ENCODE measurements around the gene PXN. TPM values are rescaled to one million over a fixed set of nuclear protein-coding genes. Genes with fewer than 3 reads are reported as not detected.

Gene PXN
- total and polyA plus RNA-seq, 7 donors = 64.7 to 166 (median 96.2) TPM

DNA sequence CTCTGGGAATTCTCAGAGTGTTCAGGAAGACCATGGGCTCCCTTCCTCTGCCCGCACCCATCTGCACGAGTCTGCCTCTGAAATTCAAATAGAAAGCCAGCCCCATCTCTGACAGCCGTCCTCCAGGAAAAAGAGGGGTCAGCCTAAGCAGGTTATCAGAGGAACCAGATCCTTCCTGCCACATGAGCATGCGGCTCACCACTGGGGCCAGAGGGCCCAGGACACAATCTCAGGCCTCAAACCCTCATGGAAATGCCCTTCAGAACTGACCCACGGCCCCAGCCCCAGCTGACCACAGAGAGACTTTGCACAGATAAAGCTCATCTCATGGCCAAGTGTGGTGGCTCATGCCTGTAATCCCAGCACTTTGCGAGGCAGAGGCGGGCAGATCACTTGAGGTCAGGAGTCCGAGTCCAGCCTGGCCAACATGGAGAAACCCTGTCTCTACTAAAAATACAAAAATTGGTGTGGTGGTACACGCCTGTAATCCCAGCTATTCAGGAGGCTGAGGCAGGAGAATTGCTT, 23.2 kb downstream of the PXN start:
- TF ChIP-seq, protein P1, sequence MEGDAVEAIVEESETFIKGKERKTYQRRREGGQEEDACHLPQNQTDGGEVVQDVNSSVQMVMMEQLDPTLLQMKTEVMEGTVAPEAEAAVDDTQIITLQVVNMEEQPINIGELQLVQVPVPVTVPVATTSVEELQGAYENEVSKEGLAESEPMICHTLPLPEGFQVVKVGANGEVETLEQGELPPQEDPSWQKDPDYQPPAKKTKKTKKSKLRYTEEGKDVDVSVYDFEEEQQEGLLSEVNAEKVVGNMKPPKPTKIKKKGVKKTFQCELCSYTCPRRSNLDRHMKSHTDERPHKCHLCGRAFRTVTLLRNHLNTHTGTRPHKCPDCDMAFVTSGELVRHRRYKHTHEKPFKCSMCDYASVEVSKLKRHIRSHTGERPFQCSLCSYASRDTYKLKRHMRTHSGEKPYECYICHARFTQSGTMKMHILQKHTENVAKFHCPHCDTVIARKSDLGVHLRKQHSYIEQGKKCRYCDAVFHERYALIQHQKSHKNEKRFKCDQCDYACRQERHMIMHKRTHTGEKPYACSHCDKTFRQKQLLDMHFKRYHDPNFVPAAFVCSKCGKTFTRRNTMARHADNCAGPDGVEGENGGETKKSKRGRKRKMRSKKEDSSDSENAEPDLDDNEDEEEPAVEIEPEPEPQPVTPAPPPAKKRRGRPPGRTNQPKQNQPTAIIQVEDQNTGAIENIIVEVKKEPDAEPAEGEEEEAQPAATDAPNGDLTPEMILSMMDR (IDR thresholded peaks at IDR 0.05) = no peak
- no peak for DNase-seq
- H3K4me3 ChIP-seq = peak overlapping the region; percentile 36

DNA sequence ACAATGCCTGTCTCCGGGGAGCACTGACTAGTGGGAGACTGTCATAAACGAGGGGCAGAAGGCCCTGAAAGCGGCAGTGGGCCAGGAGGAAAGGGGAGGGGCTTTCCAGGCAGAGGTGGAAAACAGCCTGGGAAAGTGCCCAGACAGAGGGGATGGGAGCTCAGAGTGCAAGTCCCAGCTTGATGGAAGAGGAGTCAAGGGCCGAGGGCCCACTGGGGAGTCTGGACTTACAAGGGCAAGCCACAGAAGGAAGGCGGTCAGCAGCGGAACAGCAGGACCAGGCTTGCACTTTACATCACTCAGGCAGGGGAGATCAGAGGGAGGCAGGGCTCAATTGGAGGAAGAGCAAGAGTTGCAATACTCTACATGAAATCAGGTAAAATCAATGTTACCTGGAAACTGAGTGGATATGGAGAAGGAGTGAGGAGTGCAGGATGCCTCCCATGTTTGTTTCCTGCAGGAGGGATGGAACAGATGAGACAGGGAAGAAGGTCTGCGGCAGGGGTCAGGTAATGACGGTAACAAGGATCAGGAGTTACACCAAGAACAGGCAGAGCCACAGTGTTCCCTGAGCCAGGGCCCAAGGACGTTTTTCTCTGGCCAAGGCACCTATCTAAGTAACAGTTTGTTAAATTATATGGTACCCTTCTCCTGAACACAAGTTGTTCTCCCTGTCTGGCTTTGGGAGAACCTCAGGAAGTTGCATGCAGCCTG, 23.8 kb downstream of the PXN start:
- DNase-seq (no peak), ATAC-seq (no peak)
- Histone ChIP-seq H3K4me1 (peaks cover 87% of the 10 kb centered on the region), H3K27ac (peak overlapping the region; percentile 99), H3K27me3 (ENCODE audit: insufficient read depth in 3 of 3, low read length in 2 of 3) (no peaks in the 10 kb centered on the region), H3K36me3 (ENCODE audit: insufficient read depth in 1 of 2, low read depth in 1 of 2) (peaks cover 0 to 3% of the 10 kb centered on the region in 2 donors), H3K4me3 (peak overlapping the region; percentile 36), H3K9me3 (no peaks in the 10 kb centered on the region)
- TF ChIP-seq, protein P1 (IDR thresholded peaks at IDR 0.05) = no peak
- 48 to 54% (median 50%) methylated on average over 9 of the region's 9 CpGs for WGBS, 3 donors
- intact Hi-C loops (cut with DNase I) = no loop called here

More for the DNA sequence above, 23.2 kb downstream of the PXN start:
- Histone ChIP-seq H3K9me3 (no peaks in the 10 kb centered on the region), H3K36me3 (ENCODE audit: insufficient read depth in 1 of 2, low read depth in 1 of 2) (peaks cover 0 to 3% of the 10 kb centered on the region in 2 donors), H3K4me1 (peaks cover 87% of the 10 kb centered on the region), H3K27me3 (ENCODE audit: insufficient read depth in 3 of 3, low read length in 2 of 3) (no peaks in the 10 kb centered on the region), H3K27ac (peak overlapping the region; percentile 99)
- no peak for ATAC-seq
- WGBS, 3 donors = 43 to 73% (median 48%) methylated on average over 9 of the region's 9 CpGs
- intact Hi-C loops (cut with DNase I) = no loop called here

- Histone ChIP-seq H3K4me1 (peaks cover 92% of the 10 kb centered on the region), H3K4me3 (no peak overlapping the region), H3K27me3 (ENCODE audit: insufficient read depth in 3 of 3, low read length in 2 of 3) (no peaks in the 10 kb centered on the region), H3K36me3 (ENCODE audit: insufficient read depth in 1 of 2, low read depth in 1 of 2) (peaks cover 0 to 3% of the 10 kb centered on the region in 2 donors), H3K27ac (peak overlapping the region; percentile 99), H3K9me3 (no peaks in the 10 kb centered on the region)
- ATAC-seq (peak in 1 of 4 donors; percentile 25), DNase-seq (no peak)
- WGBS, 3 donors = 15 to 18% (median 16%) methylated on average over 5 of the region's 5 CpGs
- intact Hi-C loops (cut with DNase I) = no loop called here
- TF ChIP-seq, protein P1 (IDR thresholded peaks at IDR 0.05) = no peak
Observed at GRCh38 chr12:120240495-120240833, 25.1 kb downstream of the PXN start.

DNA sequence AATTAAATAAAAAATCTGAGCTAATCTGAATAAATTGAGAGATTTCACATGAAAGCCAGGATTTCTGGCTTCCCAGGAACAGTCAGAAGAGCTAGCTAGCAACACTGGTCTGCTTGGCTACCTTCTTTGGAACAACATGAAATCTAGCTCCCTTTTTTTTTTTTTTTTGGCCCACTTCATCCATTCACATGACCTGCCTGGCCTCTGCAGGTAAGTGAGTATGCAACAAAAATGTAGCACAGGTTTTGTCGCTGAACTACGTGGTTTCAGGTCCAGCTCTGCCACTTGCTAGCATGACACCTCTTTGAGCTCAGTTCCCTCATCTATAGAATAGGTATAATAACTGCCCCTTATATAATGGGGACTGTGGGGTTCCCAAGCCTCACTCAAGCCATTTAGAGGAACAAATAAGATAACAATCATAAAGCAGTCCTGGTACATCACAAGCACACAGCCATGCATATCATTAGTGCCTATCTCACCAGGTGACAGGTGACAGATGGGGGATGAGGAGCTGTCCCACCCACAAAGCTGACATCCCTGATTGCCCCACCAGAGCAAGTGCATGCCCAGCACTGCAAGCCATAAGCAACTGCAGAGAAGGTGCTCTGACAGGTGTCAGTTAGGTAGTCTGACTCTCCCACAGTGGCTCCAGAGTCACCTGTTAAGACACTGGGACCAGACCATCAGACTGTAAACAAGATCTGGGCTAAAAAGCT, 25.6 kb downstream of the PXN start:
- DNase-seq = no peak
- 50 to 71% (median 51%) methylated on average over 2 of the region's 2 CpGs for WGBS, 3 donors
- Histone ChIP-seq H3K36me3 (ENCODE audit: insufficient read depth in 1 of 2, low read depth in 1 of 2) (peaks cover 0 to 3% of the 10 kb centered on the region in 2 donors), H3K4me3 (no peak overlapping the region), H3K9me3 (no peaks in the 10 kb centered on the region), H3K27me3 (ENCODE audit: insufficient read depth in 3 of 3, low read length in 2 of 3) (no peaks in the 10 kb centered on the region), H3K4me1 (peaks cover 93% of the 10 kb centered on the region), H3K27ac (peak overlapping the region; percentile 99)
- no peak for ATAC-seq
- intact Hi-C loops (cut with DNase I) = no loop called here
- TF ChIP-seq, protein P1 (IDR thresholded peaks at IDR 0.05) = no peak

Data from psoas muscle (tissue), 8 donors.